Inflammatory macrophage treated with lipopolysaccharide for 1 hour (primary cell): ENCODE measurements around the gene MYBPC2.
A peak's percentile ranks its signal among the peaks of the same experiment; 100 is the strongest.

Experiments used
- DNase-seq, 2 donors: peaks; one replicate each; pipeline ENCODE4 v3.0.0-alpha.2; 2020 to 2022

Gene MYBPC2

GRCh38 chr19:50410109-50410508 lies 22.6 kb upstream of the MYBPC2 start:
- DNase-seq = no peak

- DNase-seq = no peak
Observed at GRCh38 chr19:50412419-50412818, 20.3 kb upstream of the MYBPC2 start.

- no peak for DNase-seq
Observed at GRCh38 chr19:50413096-50413495, 19.6 kb upstream of the MYBPC2 start.

GRCh38 chr19:50413531-50413930 lies 19.2 kb upstream of the MYBPC2 start:
- DNase-seq = no peak

GRCh38 chr19:50414864-50415660 lies 17.6 kb upstream of the MYBPC2 start:
- DNase-seq = peak; percentile 63 to 87

- DNase-seq = peak; percentile 23 to 38
Observed at GRCh38 chr19:50415661-50416033, 17.0 kb upstream of the MYBPC2 start.

- no peak for DNase-seq
Observed at GRCh38 chr19:50416034-50416977, 16.4 kb upstream of the MYBPC2 start.

- DNase-seq = no peak
Observed at GRCh38 chr19:50417111-50418081, 15.3 kb upstream of the MYBPC2 start.

GRCh38 chr19:50418176-50419021 lies 14.3 kb upstream of the MYBPC2 start, which contains the start of gene SPIB:
SPIB (plus strand) TSS chr19:50418938; CDS start chr19:50418963, 25 bp downstream.
- DNase-seq = no peak

GRCh38 chr19:50419022-50419579 lies 13.6 kb upstream of the MYBPC2 start:
- no peak for DNase-seq

- DNase-seq = no peak
Observed at GRCh38 chr19:50419580-50420035, 13.1 kb upstream of the MYBPC2 start.

- no peak for DNase-seq
Observed at GRCh38 chr19:50420127-50420526, 12.6 kb upstream of the MYBPC2 start.

GRCh38 chr19:50420808-50421207 lies 11.9 kb upstream of the MYBPC2 start:
- DNase-seq = no peak

- DNase-seq = no peak
Observed at GRCh38 chr19:50422397-50423278, 10.1 kb upstream of the MYBPC2 start.

GRCh38 chr19:50423279-50424113 lies 9.2 kb upstream of the MYBPC2 start:
- no peak for DNase-seq

- DNase-seq = no peak
Observed at GRCh38 chr19:50425581-50425980, 7.1 kb upstream of the MYBPC2 start.

- DNase-seq = no peak
Observed at GRCh38 chr19:50427318-50427925, 5.3 kb upstream of the MYBPC2 start.

GRCh38 chr19:50427997-50428425 lies 4.7 kb upstream of the MYBPC2 start:
- DNase-seq = peak; percentile 83 to 84
